HuH-7.5 (cell line): ENCODE results near the gene TRAK2.
"Not testable (repeated sequence)": the region's sequence is repeated elsewhere in the genome, so short reads cannot be mapped to it uniquely, and the experiment has no call there.

Experiments used
- DNase-seq: peaks from one replicate; pipeline ENCODE4 v3.0.0; 2011; ENCODE audit warnings: low spot score

Gene TRAK2

GRCh38 chr2:201451292-201452057 lies at the start of gene TRAK2, which contains the start of gene STRADB:
Gene TRAK2, minus strand, starts transcription at chr2:201451458. Its CDS starts 30,951 bp downstream, at chr2:201420507.
Gene STRADB, plus strand, starts transcription at chr2:201451740. Its CDS starts 3,101 bp downstream, at chr2:201454841.
- DNase-seq = peak; percentile 77

GRCh38 chr2:201500534-201500933 lies 49.3 kb upstream of the TRAK2 start:
- no peak for DNase-seq

GRCh38 chr2:201496785-201497184 lies 45.5 kb upstream of the TRAK2 start:
- DNase-seq = no peak

- no peak for DNase-seq
These were observed 39.0 kb upstream of the TRAK2 start for GRCh38 chr2:201490291-201490690.

- no peak for DNase-seq
These were observed 33.5 kb upstream of the TRAK2 start for GRCh38 chr2:201484805-201485204.

- DNase-seq = not testable (repeated sequence)
These were observed 32.5 kb upstream of the TRAK2 start for GRCh38 chr2:201483758-201484157.

GRCh38 chr2:201483342-201483741 lies 32.1 kb upstream of the TRAK2 start:
- DNase-seq = no peak

- no peak for DNase-seq
These were observed 31.3 kb upstream of the TRAK2 start for GRCh38 chr2:201482543-201482942.

GRCh38 chr2:201472411-201472810 lies 21.2 kb upstream of the TRAK2 start:
- no peak for DNase-seq

GRCh38 chr2:201471732-201472393 lies 20.6 kb upstream of the TRAK2 start:
- no peak for DNase-seq

- no peak for DNase-seq
These were observed 19.8 kb upstream of the TRAK2 start for GRCh38 chr2:201470821-201471731.

GRCh38 chr2:201467666-201468065 lies 16.4 kb upstream of the TRAK2 start:
- no peak for DNase-seq

- DNase-seq = no peak
These were observed 14.9 kb upstream of the TRAK2 start for GRCh38 chr2:201466050-201466675.

- DNase-seq = no peak
These were observed 14.3 kb upstream of the TRAK2 start for GRCh38 chr2:201465524-201465971.

- no peak for DNase-seq
These were observed 13.3 kb upstream of the TRAK2 start for GRCh38 chr2:201464547-201464946.

GRCh38 chr2:201460532-201460931 lies 9.3 kb upstream of the TRAK2 start:
- no peak for DNase-seq

GRCh38 chr2:201458381-201458780 lies 7.1 kb upstream of the TRAK2 start:
- no peak for DNase-seq

GRCh38 chr2:201452922-201453643 lies 1.8 kb upstream of the TRAK2 start:
- DNase-seq = no peak

GRCh38 chr2:201452058-201452921 lies 1.0 kb upstream of the TRAK2 start:
- DNase-seq = no peak

GRCh38 chr2:201450954-201451291 lies 335 bp downstream of the TRAK2 start:
- no peak for DNase-seq
